GM12878 (cell line): ENCODE measurements around the gene ACOT7. TPM values are rescaled to one million over a fixed set of nuclear protein-coding genes. Genes with fewer than 3 reads are reported as not detected.

ENCODE experiments used
- BHLHE40 ChIP-seq, 2 experiments: fragments of 450-650 bp in 1 of 2; IDR thresholded peaks; 2 replicates each; pipeline ENCODE4 v1.6.1; 2011 to 2017; ENCODE audit warnings: low read depth in 2 of 2, borderline replicate concordance in 1 of 2, improper control_type of control experiment in 1 of 2, low read length in 1 of 2, mild to moderate bottlenecking in 1 of 2
- CTCF ChIP-seq, 3 experiments: IDR thresholded peaks in 2 of 3; conservative IDR thresholded peaks in 1 of 3; 2 replicates each; pipeline ENCODE4 v1.5.1; 2011; ENCODE audit warnings: low read depth in 3 of 3, low read length in 3 of 3, mild to moderate bottlenecking in 3 of 3, control low read depth in 2 of 3, moderate library complexity in 2 of 3, inconsistent platforms in 1 of 3, mixed read lengths in 1 of 3; ENCODE audit not compliant: control insufficient read depth in 2 of 3, insufficient read depth in 1 of 3; ENCODE audit errors: extremely low read depth in 1 of 3
- EGR1 ChIP-seq, 2 experiments: IDR thresholded peaks; 1 replicate in 1 of 2; 2 replicates in 1 of 2; pipeline ENCODE4 v1.6.1; 2011 to 2012; ENCODE audit warnings: low read depth in 2 of 2, low read length in 2 of 2, borderline replicate concordance in 1 of 2, mild to moderate bottlenecking in 1 of 2, moderate library complexity in 1 of 2
- ELK1 ChIP-seq: IDR thresholded peaks from 2 replicates; pipeline ENCODE4 v1.6.1; 2012; ENCODE audit warnings: low read depth, low read length, improper control_type of control experiment
- IKZF2 ChIP-seq, 2 experiments: fragments of 450-650 bp; IDR thresholded peaks; 2 replicates each; pipeline ENCODE4 v1.6.1; 2017; ENCODE audit warnings: mild to moderate bottlenecking in 2 of 2, moderate library complexity in 2 of 2
- JUNB ChIP-seq: IDR thresholded peaks from 2 replicates; pipeline ENCODE4 v1.6.1; 2016; ENCODE audit warnings: antibody characterized with exemption, mild to moderate bottlenecking
- KDM1A ChIP-seq: fragments of 200-600 bp; sonication (generic); IDR thresholded peaks from 2 replicates; pipeline ENCODE4 v1.6.1; 2016; ENCODE audit warnings: borderline replicate concordance
- MAX ChIP-seq: IDR thresholded peaks from 2 replicates; pipeline ENCODE4 v1.6.1; 2012; ENCODE audit warnings: low read depth, low read length, improper control_type of control experiment
- MEF2B ChIP-seq: fragments of 450-650 bp; IDR thresholded peaks from 2 replicates; pipeline ENCODE4 v1.6.1; 2018; ENCODE audit warnings: mild to moderate bottlenecking, moderate library complexity; ENCODE audit not compliant: partially characterized antibody, poor library complexity, severe bottlenecking
- MTA2 ChIP-seq: fragments of 450-650 bp; IDR thresholded peaks from 2 replicates; pipeline ENCODE4 v1.6.1; 2016; ENCODE audit warnings: low read depth, mild to moderate bottlenecking, moderate library complexity
- MYC ChIP-seq: IDR thresholded peaks from 2 replicates; pipeline ENCODE4 v1.6.1; 2011; ENCODE audit warnings: mild to moderate bottlenecking, low read length, moderate library complexity, inconsistent platforms; ENCODE audit not compliant: insufficient read depth, insufficient replicate concordance, insufficient read length, severe bottlenecking
- NBN ChIP-seq: fragments of 450-650 bp; IDR thresholded peaks from 2 replicates; pipeline ENCODE4 v1.6.1; 2016
- NR2F1 ChIP-seq: fragments of 450-650 bp; conservative IDR thresholded peaks from 2 replicates; pipeline ENCODE4 v1.6.1; 2017; ENCODE audit warnings: mild to moderate bottlenecking
- PAX5 ChIP-seq: IDR thresholded peaks from 2 replicates; pipeline ENCODE4 v1.6.1; 2011; ENCODE audit warnings: low read depth, low read length, borderline replicate concordance
- PML ChIP-seq: IDR thresholded peaks from 2 replicates; pipeline ENCODE4 v1.6.1; 2012; ENCODE audit warnings: low read length, inconsistent platforms
- PRDM15 ChIP-seq: fragments of 450-650 bp; formaldehyde crosslinking; IDR thresholded peaks from 2 replicates; pipeline ENCODE4 v1.4.0; 2020; ENCODE audit warnings: mild to moderate bottlenecking, moderate library complexity
- RAD51 ChIP-seq: fragments of 450-650 bp; IDR thresholded peaks from 2 replicates; pipeline ENCODE4 v1.6.1; 2016; ENCODE audit warnings: moderate library complexity, mild to moderate bottlenecking, inconsistent platforms
- SMC3 ChIP-seq: IDR thresholded peaks from 2 replicates; pipeline ENCODE4 v1.6.1; 2011; ENCODE audit warnings: low read length, improper control_type of control experiment, borderline replicate concordance
- SP1 ChIP-seq: IDR thresholded peaks from one replicate; pipeline ENCODE4 v1.6.1; 2011; ENCODE audit warnings: low read depth, low read length
- TCF7 ChIP-seq: IDR thresholded peaks from 2 replicates; pipeline ENCODE4 v1.6.1; 2014; ENCODE audit warnings: antibody characterized with exemption, borderline replicate concordance
- USF1 ChIP-seq: IDR thresholded peaks from 2 replicates; pipeline ENCODE4 v1.6.1; 2011; ENCODE audit warnings: borderline replicate concordance, low read depth, mild to moderate bottlenecking, moderate library complexity, mixed read lengths, low read length; ENCODE audit not compliant: insufficient read depth; ENCODE audit errors: extremely low read length
- YY1 ChIP-seq: IDR thresholded peaks from 2 replicates; pipeline ENCODE4 v1.6.1; 2011; ENCODE audit warnings: low read depth, mild to moderate bottlenecking, low read length
- ZBED1 ChIP-seq: IDR thresholded peaks from 2 replicates; pipeline ENCODE4 v1.6.1; 2016; ENCODE audit warnings: borderline replicate concordance
- polyA plus RNA-seq, 11 experiments: library from polyadenylated mRNA; depleted of rRNA in 4 of 11; unstranded in 6 of 11; stranded (reverse) in 5 of 11; fragments of >200 nt; fragmentation: Nextera tagmentation in 4 of 11; fragmentation: Illumina TruSeq in 1 of 11; extraction: Ambion mirVana in 4 of 11; extraction: Trizol in 1 of 11; gene quantifications; 1 replicate in 1 of 11; 2 replicates in 10 of 11; pipeline versions ENCODE4 v1.2.1 to v1.2.3, GENCODE V29; 2011 to 2016; ENCODE audit warnings: inconsistent platforms in 2 of 11, missing spikeins in 2 of 11, low read depth in 1 of 11
- total RNA-seq, 4 experiments: library from RNA; depleted of rRNA in 3 of 4; stranded (reverse); fragments of >200 nt in 3 of 4; fragmentation: Illumina TruSeq in 1 of 4; extraction: Trizol in 1 of 4; gene quantifications; 2 replicates each; pipeline versions ENCODE4 v1.2.1 to v1.2.3, GENCODE V29; 2013 to 2021

The ACOT7 gene
- total and polyA plus RNA-seq, 10 of the 15 experiments (the other 5 are each of a cell fraction or from before 2014, with no cell fraction given), result 8.9 to 206 (median 61.2) TPM

- TF ChIP-seq NR2F1, result no peak
- TF ChIP-seq NBN, result peak; percentile 56; the same call in 1 of the 2 replicates
- TF ChIP-seq JUNB, result peak; percentile 25; the same call in 1 of the 2 replicates
- no peak for TF ChIP-seq KDM1A
- TF ChIP-seq MTA2, result peak; percentile 39; the same call in 1 of the 2 replicates
- 0 out of 2 replicates have a peak, but pooled peaks have one; percentile 18 for TF ChIP-seq TCF7
- TF ChIP-seq MEF2B, result peak; percentile 46
- TF ChIP-seq MAX, result peak; percentile 54; the same call in 1 of the 2 replicates
- peak; percentile 19 for TF ChIP-seq SP1
- TF ChIP-seq USF1, result peak; percentile 49
- 0 out of 2 replicates have a peak, but pooled peaks have one; percentile 11 for TF ChIP-seq YY1
- no peak for TF ChIP-seq PRDM15 (CRISPR knock-in tag)
- no peak for TF ChIP-seq ELK1
- TF ChIP-seq MYC, result no peak
- peak in 1 of 2 experiments; percentile 75; a peak in 2 of 3 replicates for TF ChIP-seq EGR1 (IDR thresholded peaks at IDR 0.05; ENCODE audit: borderline replicate concordance in 1 of 2, low read depth in 2 of 2, low read length in 2 of 2)
- no peak for TF ChIP-seq PML
- peak; percentile 59; the same call in 1 of the 2 replicates for TF ChIP-seq ZBED1
- peak; percentile 58 to 68 (median 68) for TF ChIP-seq CTCF (IDR thresholded peaks at IDR 0.05 in 2 of 3, conservative IDR thresholded peaks at IDR 0.05 in 1 of 3; ENCODE audit: control insufficient read depth in 2 of 3, extremely low read depth in 1 of 3, insufficient read depth in 1 of 3, low read depth in 3 of 3, low read length in 3 of 3)
- TF ChIP-seq SMC3, result peak; percentile 19; the same call in 1 of the 2 replicates
- peak; percentile 69 to 79 for TF ChIP-seq BHLHE40 (IDR thresholded peaks at IDR 0.05; ENCODE audit: borderline replicate concordance in 1 of 2, low read depth in 2 of 2, low read length in 1 of 2)
- TF ChIP-seq PAX5, result peak; percentile 83; the same call in 1 of the 2 replicates
- peak; percentile 41; the same call in 1 of the 2 replicates for TF ChIP-seq RAD51
- TF ChIP-seq IKZF2 (IDR thresholded peaks at IDR 0.05), result peak; percentile 62 to 79
These were observed 20.9 kb upstream of the ACOT7 start (continued) for GRCh38 chr1:6414443-6414844.
